Type B pancreatic cell (in vitro differentiated cells): ENCODE measurements around the gene TECPR2. TPM values are rescaled to one million over a fixed set of nuclear protein-coding genes. Genes with fewer than 3 reads are reported as not detected.
A peak's percentile ranks its signal among the peaks of the same experiment; 100 is the strongest.

Experiments used
- DNase-seq: peaks from one replicate; pipeline ENCODE4 v3.0.0; 2021; ENCODE audit warnings: mixed read lengths; ENCODE audit not compliant: unreplicated experiment; ENCODE audit errors: extremely low spot score
- H3K27ac Mint-ChIP-seq: 2 replicates; pipeline ENCODE4 v1.8.0; 2021; ENCODE audit warnings: mild to moderate bottlenecking, mixed read lengths
- H3K27me3 Mint-ChIP-seq: 2 replicates; pipeline ENCODE4 v1.8.0; 2021; ENCODE audit warnings: mixed read lengths
- H3K36me3 Mint-ChIP-seq: 2 replicates; pipeline ENCODE4 v1.8.0; 2021; ENCODE audit warnings: mixed read lengths
- H3K4me1 Mint-ChIP-seq: one replicate; pipeline ENCODE4 v1.8.0; 2021; ENCODE audit warnings: mixed read lengths; ENCODE audit not compliant: unreplicated experiment
- H3K4me3 Mint-ChIP-seq: 2 replicates; pipeline ENCODE4 v1.8.0; 2021; ENCODE audit warnings: mild to moderate bottlenecking, mixed read lengths
- H3K9me3 Mint-ChIP-seq: 2 replicates; pipeline ENCODE4 v1.8.0; 2021; ENCODE audit warnings: mixed read lengths
- total RNA-seq: library from RNA; stranded (reverse); gene quantifications from 2 replicates; pipeline ENCODE4 v1.2.1, GENCODE V29; 2021; ENCODE audit warnings: low replicate concordance
- TF ChIP-seq, protein P1 (sequence below): fragments of 200-600 bp; sonication (generic); conservative IDR thresholded peaks from 2 replicates; pipeline ENCODE4 v1.5.0; 2021; ENCODE audit warnings: antibody characterized with exemption, mild to moderate bottlenecking

The TECPR2 gene
- total RNA-seq, 1 donor from 2014 or later, result 25.5 TPM

DNA sequence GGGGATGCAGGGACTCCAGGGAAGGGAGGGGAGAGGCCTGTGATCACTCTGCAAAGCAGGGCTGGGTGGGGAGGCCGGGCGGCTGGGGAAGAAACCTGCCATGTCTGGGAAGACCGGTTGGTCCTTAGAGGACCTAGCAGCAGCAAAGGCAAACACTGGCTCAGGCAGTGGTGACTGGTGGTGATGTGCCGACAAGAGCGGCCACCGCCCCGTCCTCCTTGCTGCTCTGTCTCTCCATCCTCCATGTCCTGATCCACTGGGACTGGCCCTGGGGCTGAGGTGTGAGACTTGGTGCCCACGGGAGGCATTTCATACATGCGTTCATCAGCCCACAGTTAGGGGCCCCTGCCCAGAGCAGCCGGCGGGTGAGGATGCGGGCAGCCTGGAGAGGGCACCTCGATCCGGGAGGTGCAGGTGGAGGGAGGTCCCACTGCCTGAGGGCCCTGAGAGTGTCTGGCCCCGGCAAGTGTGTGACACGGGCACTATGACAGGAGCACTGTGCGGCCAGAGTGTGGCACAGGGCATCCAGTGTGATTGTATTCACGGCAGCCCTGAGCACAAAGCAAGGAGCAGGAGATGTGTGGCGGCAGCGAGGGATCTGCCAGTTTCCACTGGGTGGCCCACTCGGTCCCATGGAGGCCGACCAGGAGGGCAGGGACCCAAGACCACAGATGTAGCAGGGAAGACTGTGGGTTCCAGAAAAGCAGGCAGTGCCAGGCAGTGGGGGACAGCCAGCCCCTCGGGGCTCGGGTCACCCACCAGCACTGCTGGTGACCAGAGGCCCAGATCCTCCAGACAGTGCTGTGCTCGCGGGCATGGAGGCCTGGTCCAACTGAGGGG, 133.0 kb downstream of the TECPR2 start:
- Mint-ChIP-seq H3K4me1 (no peaks in the 10 kb centered on the region), H3K9me3 (no peaks in the 10 kb centered on the region), H3K4me3 (no peak overlapping the region), H3K27me3 (no peaks in the 10 kb centered on the region), H3K36me3 (no peaks in the 10 kb centered on the region), H3K27ac (no peak overlapping the region)
- TF ChIP-seq, protein P1, sequence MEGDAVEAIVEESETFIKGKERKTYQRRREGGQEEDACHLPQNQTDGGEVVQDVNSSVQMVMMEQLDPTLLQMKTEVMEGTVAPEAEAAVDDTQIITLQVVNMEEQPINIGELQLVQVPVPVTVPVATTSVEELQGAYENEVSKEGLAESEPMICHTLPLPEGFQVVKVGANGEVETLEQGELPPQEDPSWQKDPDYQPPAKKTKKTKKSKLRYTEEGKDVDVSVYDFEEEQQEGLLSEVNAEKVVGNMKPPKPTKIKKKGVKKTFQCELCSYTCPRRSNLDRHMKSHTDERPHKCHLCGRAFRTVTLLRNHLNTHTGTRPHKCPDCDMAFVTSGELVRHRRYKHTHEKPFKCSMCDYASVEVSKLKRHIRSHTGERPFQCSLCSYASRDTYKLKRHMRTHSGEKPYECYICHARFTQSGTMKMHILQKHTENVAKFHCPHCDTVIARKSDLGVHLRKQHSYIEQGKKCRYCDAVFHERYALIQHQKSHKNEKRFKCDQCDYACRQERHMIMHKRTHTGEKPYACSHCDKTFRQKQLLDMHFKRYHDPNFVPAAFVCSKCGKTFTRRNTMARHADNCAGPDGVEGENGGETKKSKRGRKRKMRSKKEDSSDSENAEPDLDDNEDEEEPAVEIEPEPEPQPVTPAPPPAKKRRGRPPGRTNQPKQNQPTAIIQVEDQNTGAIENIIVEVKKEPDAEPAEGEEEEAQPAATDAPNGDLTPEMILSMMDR, result no peak
- no peak for DNase-seq

- no peak overlapping the region for H3K4me3 Mint-ChIP-seq
- TF ChIP-seq, protein P1, result no peak
- H3K27ac Mint-ChIP-seq, result no peak overlapping the region
- no peaks in the 10 kb centered on the region for H3K27me3 Mint-ChIP-seq
- no peaks in the 10 kb centered on the region for H3K9me3 Mint-ChIP-seq
- no peaks in the 10 kb centered on the region for H3K4me1 Mint-ChIP-seq
- no peaks in the 10 kb centered on the region for H3K36me3 Mint-ChIP-seq
- no peak for DNase-seq
These were observed 133.6 kb downstream of the TECPR2 start for GRCh38 chr14:102496331-102496691.

DNA sequence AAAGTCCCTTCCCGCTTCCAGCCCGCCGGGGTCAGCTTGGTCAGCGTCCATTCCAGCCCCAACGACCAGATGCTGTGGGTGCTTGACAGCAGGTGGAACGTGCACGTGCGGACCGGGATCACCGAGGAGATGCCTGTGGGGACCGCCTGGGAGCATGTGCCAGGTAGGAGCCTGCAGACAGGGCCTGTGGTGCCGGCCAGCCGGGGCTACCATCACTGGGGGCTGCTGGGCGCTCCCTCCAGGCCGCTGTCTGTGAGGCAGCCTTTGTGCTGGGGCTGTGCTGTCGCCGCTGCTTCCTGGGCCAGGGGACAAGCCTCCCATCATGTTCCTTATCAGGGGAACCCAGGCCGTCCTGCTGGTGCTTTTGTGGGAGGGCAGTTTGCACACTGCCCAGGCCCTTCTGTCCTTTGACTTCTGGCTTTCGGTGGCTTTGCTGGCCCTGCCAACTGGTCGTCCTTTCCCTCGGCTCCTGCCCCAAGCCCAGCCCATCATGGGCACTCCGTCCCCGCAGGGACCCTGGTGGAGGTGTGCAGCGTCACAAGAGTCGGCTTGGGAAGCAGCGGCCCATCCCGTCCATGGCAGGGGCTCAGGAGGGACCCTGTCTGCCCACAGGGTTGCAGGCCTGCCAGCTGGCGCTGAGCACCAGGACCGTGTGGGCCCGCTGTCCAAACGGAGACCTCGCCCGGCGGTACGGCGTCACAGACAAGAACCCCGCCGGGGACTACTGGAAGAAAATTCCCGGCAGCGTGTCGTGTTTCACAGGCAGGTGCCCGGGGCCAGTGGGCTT, 134.4 kb downstream of the TECPR2 start:
- DNase-seq, result no peak
- no peak overlapping the region for H3K4me3 Mint-ChIP-seq
- no peaks in the 10 kb centered on the region for H3K27me3 Mint-ChIP-seq
- no peak overlapping the region for H3K27ac Mint-ChIP-seq
- no peaks in the 10 kb centered on the region for H3K9me3 Mint-ChIP-seq
- TF ChIP-seq, protein P1, result no peak
- H3K36me3 Mint-ChIP-seq, result no peaks in the 10 kb centered on the region
- H3K4me1 Mint-ChIP-seq, result no peaks in the 10 kb centered on the region

GRCh38 chr14:102497998-102498677, 135.4 kb downstream of the TECPR2 start:
- Mint-ChIP-seq H3K4me1 (no peaks in the 10 kb centered on the region), H3K9me3 (no peaks in the 10 kb centered on the region), H3K27ac (no peak overlapping the region), H3K4me3 (no peak overlapping the region), H3K27me3 (no peaks in the 10 kb centered on the region), H3K36me3 (no peaks in the 10 kb centered on the region)
- TF ChIP-seq, protein P1, result peak; percentile 41
- DNase-seq, result no peak

DNA sequence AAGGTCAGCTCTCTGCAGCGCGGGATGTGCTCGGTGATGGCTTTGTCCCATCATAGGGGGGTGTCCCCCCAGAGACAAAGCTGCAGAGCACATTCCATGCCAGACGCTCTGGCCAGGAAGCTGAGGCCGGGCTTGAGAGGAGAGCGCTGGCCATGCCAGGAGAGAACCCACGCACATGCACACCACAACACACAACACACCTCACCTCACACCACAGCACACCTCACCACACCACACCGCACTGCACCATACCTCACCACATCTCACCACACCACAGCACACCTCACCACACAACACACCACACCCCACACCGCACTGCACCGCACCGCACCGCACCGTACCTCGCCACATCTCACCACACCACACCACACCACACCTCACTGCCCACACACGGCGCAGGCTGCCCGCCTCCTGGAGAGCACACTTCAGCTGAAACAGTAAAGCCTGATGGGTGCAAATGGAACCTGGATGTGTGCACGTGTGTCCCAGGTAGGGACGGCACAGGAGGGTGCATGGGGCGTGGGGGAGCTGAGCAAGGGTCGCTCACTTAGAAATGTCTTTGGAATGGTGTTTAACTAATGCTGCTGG, 136.0 kb downstream of the TECPR2 start:
- no peaks in the 10 kb centered on the region for H3K36me3 Mint-ChIP-seq
- no peaks in the 10 kb centered on the region for H3K4me1 Mint-ChIP-seq
- H3K9me3 Mint-ChIP-seq, result no peaks in the 10 kb centered on the region
- no peak for DNase-seq
- TF ChIP-seq, protein P1, result no peak
- no peak overlapping the region for H3K4me3 Mint-ChIP-seq
- no peak overlapping the region for H3K27ac Mint-ChIP-seq
- H3K27me3 Mint-ChIP-seq, result no peaks in the 10 kb centered on the region
